HFF-Myc (cell line): ENCODE measurements around the gene INVS.

Source experiments
- DNase-seq: peaks from one replicate; pipeline ENCODE4 v3.0.0-alpha.2; 2011; ENCODE audit warnings: low read depth; ENCODE audit errors: extremely low read depth
- H3K4me3 ChIP-seq: replicated peaks from 2 replicates; pipeline ENCODE4 v1.5.1; 2011; ENCODE audit warnings: low read depth, mild to moderate bottlenecking, control low read depth, low read length
- CTCF ChIP-seq: IDR thresholded peaks from 2 replicates; pipeline ENCODE4 v1.5.1; 2012; ENCODE audit warnings: mild to moderate bottlenecking, low read depth, low read length, control low read depth; ENCODE audit errors: missing control alignments

Gene INVS

GRCh38 chr9:100167915-100168654, 69.0 kb downstream of the INVS start:
- no peak for TF ChIP-seq CTCF
- no peak for DNase-seq
- no peak overlapping the region for H3K4me3 ChIP-seq

GRCh38 chr9:100170085-100170484, 71.0 kb downstream of the INVS start:
- no peak for TF ChIP-seq CTCF
- no peak overlapping the region for H3K4me3 ChIP-seq
- no peak for DNase-seq

- DNase-seq = no peak
- no peak overlapping the region for H3K4me3 ChIP-seq
- no peak for TF ChIP-seq CTCF
Observed at GRCh38 chr9:100170556-100170955, 71.5 kb downstream of the INVS start.

- peak; percentile 70 for DNase-seq
- TF ChIP-seq CTCF = no peak
- H3K4me3 ChIP-seq = no peak overlapping the region
Observed at GRCh38 chr9:100186356-100186755, 87.3 kb downstream of the INVS start.

- no peak for DNase-seq
- no peak overlapping the region for H3K4me3 ChIP-seq
- TF ChIP-seq CTCF = no peak
Observed at GRCh38 chr9:100190339-100190738, 91.3 kb downstream of the INVS start.

- no peak for DNase-seq
- H3K4me3 ChIP-seq = no peak overlapping the region
- TF ChIP-seq CTCF = no peak
Observed at GRCh38 chr9:100191264-100191663, 92.2 kb downstream of the INVS start.

GRCh38 chr9:100193078-100193477, 94.0 kb downstream of the INVS start:
- DNase-seq = no peak
- H3K4me3 ChIP-seq = no peak overlapping the region
- no peak for TF ChIP-seq CTCF
